ENCODE data around the gene RPL27.
A peak's percentile ranks its signal among the peaks of the same experiment; 100 is the strongest.

RPL27 gene

GRCh38 chr17:43021741-43022512, 23.7 kb downstream of the RPL27 start, which contains the start of gene VAT1:
VAT1 (minus strand) TSS chr17:43022385; CDS start chr17:43022322, 63 bp downstream.
- DNase-seq = peak; percentile 67

DNA sequence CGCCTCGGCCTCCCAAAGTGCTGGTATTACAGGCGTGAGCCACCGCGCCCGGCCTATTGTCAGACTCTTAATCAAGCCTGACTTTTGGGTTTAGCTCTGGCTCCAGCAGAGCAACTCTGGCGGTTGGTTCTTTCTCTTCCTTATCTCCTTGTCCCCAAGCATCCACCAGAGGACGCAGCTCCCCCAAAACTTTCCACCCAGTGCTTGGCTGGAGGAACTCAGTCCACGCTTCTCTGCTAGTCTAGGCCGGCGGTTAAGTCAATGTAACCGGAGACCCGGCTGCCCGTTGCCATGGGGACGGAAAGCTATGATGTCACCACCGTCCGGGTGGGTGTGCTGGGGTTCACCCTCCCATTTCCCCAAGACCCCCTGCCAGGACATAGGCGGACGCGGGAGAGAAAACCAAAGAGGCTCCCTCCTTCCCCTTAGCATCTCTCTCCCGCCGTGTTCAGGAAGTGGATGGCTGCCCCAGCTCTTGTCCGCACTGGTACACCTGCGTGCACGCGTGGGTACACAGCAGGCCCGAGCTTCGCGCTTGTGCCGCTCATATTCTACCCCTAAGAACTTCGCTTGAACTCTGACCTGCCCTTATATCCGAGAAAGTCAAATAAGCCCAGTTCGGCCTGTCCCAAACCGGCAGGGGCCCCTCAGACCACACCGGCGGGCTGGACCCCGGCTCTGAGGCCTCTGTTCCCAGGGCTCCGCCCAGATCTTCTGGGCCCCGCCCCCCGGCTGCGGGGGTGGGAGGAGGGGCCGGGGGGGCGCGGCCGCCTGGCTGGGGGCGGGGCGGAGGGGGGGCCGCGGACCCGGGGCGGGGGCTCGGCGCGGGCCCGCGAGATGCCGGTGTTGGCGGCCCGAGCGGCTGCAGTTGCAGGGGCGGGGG, 26.4 kb downstream of the RPL27 start, which contains the start of gene RND2:
TSS of gene RND2 (plus strand) at position 825 of the 883 bp plus-strand sequence. CDS start 117 bp downstream, outside the sequence.
- peak; percentile 88 for DNase-seq

- DNase-seq = no peak
Measured at GRCh38 chr17:43025290-43025657, 27.1 kb downstream of the RPL27 start.

DNA sequence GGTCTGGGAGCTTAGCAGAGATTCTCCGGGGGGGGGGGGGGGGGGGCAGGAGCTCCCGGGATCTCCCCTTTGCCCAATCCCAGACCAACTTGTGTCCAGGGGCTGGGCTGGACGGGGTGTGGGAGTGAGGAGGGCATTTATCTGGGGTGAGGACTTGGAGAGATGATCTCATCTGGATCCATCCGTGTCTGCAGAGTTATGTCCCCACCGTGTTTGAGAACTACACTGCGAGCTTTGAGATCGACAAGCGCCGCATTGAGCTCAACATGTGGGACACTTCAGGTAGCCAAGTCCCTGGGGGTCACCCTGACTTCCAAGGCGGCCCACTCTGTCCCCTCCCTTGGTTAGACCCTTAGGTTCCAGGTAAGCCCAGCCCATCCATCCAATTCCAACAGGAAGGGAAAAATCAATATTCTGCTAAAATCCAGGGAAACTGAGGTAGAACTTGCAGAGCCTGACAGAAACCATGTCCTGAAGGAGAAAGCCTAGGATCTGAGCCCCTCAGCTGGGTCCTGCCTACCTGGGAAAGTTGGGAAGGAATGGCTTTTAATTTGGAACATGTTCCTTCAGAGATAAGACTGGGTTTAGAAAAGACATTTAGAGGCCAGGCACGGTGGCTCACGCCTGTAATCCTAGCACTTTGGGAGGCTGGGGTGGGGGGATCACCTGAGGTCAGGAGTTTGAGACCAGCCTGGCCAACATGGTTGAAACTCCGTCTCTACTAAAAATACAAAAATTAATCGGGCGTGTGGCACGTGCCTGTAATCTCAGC, 27.7 kb downstream of the RPL27 start:
- no peak for DNase-seq

- DNase-seq = no peak
Measured at GRCh38 chr17:43026595-43026994, 28.4 kb downstream of the RPL27 start.

DNA sequence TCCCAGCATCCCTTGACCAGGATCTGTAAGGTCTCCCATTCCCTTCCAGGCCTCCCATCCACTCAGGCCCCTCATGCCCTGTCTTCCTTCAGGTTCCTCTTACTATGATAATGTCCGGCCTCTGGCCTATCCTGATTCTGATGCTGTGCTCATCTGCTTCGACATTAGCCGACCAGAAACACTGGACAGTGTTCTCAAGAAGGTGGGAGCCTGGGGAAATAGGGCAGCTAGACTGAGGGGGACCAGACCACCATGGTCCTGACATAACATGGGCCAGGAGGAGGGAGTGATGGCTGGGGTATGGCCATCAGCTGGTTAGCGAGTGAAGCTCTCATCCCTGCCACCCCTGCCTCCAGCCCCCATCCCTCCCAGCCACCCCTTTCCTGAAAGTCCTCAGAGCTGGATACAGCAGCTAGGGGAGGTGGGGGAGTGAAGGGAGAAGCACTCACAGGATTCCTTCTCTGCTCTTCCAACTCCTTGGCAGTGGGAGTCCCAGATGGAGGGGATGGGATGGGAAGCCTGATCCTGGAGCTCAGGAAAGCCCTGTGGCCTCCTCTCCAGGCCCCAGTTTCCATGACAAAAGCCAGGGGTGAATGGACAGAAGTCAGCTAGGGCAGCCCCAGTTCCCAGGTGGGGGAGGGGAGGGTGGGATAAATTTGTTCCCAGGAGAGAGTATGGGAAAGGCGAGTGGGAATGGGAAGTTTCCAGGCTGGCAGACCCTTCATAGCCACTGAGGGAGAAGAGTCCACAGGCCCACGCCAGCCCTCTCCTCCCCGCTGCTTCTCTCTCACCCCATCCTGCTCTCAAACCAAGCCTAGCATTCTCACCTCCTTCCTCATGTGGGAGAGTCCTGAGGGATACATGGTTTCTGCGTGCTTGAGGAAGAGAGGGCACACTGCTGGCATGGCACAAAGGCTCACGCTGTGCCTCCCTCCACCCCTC, 29.1 kb downstream of the RPL27 start:
- DNase-seq = no peak

DNA sequence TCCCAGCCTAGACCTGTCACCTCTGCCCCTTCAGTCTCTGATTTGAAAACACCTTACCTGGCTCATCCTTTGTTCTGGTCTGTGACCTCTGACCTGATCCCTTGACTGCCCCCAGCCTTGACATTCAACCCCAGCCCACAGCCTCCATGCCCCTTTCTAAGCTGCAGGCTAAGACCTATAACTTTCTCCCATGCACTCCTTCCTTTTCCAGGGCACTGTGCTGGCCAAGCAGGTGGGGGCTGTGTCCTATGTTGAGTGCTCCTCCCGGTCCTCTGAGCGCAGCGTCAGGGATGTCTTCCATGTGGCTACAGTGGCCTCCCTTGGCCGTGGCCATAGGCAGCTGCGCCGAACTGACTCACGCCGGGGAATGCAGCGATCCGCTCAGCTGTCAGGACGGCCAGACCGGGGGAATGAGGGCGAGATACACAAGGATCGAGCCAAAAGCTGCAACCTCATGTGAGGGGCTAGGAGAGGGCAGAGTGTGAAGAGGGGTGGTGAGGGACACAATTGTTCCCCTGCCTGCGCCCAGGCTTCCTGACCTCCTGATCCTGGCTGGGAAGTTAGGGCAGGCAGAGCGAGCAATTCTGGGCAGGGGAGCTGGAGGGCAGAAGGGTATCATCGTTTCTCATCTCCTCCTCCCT, 30.1 kb downstream of the RPL27 start:
- no peak for DNase-seq

DNA sequence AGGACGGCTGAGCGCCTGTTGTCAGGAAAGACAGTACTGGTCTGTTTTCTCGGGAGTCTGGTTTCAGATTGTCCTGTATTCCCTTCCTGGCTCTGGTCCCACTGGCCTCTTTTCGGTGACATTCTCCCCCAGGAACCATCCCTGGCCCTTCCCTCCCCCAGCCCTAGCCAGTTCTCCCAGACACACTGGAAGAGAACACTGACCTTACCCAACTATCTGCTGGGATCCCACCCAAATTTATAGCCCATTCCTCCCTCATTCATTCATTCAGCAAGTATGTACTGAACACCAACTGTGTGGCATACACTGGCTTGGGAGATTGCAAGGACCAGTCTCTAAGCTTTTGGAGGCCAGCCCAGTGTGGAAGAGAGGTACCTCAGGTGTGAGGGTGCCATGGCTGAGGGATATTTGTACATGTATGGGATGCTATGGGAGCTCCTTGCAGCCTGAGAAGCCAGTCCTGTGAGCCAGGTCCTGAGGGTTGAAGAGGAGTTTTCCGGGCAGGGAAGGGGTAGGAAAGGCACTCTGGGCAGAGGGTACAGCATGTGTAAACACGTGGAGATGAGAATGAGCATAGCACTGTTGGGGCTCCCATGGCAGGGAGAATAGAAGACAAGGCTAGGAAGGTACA, 32.0 kb downstream of the RPL27 start:
- no peak for DNase-seq

GRCh38 chr17:43031666-43032065, 33.4 kb downstream of the RPL27 start:
- no peak for DNase-seq

DNA sequence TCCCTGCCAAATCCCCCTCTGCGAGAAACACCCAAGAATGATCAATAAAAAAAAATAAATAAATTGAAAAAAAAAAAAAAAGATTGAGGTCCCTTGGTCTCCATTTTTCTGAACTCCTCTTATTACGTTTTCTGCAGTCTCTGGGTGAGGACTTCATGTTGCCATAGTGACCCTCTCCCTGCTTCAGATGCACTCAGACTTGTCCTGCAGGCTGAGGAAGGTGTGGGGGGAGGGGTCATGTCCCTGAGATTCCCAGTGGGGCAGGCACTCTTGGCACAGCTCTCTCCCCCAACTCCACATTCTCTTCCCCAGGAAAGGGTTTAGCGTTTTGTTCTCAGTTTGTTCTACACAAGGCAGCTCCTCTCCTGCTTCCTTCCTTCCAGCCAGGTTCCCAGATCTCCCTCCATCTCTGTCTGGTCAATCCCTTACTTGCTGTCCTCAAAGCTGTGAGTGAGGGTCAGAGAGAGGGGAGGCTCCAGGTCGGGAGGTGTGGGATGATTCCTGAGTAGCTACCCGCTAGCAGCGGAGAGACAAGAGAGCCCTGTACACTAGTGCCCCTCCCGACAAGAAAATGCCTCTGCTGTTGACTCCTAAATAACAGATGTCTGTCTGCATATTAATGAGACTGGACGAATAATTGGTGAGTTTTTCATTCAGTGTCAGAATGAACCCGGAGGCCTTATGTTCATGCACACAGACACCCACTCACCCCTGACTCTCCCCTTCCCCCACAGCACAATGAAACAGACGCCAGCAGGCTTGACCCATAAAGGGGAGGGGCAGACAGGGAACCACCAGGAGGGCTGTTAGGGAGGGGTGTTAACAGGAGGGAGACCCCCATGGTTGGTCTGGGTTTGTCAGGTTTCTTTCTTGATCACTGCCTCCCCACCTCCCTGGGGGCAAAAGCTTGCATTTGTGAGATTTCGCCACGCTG, 36.0 kb downstream of the RPL27 start:
- no peak for DNase-seq

DNA sequence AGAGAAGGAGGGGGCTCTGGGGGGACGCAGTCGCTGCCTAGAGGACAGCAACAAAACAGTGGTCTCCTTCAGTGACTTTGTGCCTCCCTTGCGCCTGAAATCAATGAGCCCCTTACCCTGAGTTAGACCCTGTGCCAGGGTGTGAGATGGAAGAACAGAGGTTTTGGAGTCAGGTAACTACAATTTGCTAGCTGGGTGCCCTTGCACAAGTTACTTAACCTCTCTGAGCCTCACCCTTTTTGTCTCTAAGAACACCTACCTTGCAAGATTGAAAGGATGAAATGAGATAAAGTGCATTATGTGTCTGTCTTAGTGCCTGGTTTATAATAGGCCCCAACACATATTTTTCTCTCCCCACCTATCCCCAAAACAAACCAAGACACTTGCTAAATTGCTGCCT, 36.7 kb downstream of the RPL27 start:
- DNase-seq = no peak

- no peak for DNase-seq
Measured at GRCh38 chr17:43039646-43040045, 41.4 kb downstream of the RPL27 start.

- no peak for DNase-seq
Measured at GRCh38 chr17:43040655-43041054, 42.4 kb downstream of the RPL27 start.

DNA sequence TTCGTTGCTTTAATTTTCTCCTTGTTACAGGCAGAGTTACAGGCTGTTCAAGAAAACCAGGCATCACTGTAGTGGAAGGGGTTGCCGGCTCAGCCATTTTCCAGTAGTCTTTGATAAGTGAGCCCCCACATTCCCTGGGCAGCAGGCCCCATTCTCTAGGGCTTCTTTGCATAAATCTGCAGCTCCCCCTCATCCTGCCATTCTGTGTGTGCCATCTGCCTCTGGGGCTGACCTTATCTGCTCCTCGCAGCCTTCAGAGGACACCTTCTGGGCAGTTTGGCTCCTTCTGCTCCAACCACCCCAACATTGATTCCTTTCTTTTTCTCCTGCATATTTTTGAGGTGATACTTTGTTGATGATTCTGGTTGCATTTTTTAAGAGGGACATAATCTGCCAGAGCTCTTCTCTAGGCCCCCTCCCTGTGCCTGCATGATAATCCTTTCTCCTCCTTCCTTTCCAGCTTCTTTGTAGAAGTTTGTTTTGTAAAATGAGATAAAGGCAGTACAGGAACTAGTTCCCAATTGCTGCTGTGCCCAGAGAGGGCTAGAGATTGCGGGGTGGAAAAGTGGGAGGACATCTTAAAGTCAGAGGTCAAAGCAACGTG, 43.9 kb downstream of the RPL27 start:
- DNase-seq = no peak

- no peak for DNase-seq
Measured at GRCh38 chr17:43043307-43043706, 45.1 kb downstream of the RPL27 start.

DNA sequence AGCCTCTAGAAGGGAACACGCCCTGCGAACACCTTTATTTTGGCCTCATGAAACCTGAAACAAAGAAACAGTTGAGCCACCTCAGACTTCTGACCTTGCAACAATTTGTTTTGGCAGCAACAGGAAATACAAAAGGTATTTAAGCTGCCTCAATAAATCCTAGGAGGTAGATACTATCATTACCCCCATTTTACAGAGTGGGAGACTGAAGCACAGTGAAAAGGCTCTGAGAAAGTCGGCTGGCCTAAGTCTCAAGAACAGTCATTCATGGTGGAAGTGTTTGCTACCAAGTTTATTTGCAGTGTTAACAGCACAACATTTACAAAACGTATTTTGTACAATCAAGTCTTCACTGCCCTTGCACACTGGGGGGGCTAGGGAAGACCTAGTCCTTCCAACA, 45.8 kb downstream of the RPL27 start:
- no peak for DNase-seq

- DNase-seq = no peak
Measured at GRCh38 chr17:43051969-43052368, 53.8 kb downstream of the RPL27 start.
